ENCODE measurements around the gene SPEF2.

The SPEF2 gene

GRCh38 chr5:35860686-35861085 lies 243.0 kb downstream of the SPEF2 start:
- DNase-seq, result no peak

- DNase-seq, result no peak
Measured at GRCh38 chr5:35861718-35862117, 244.1 kb downstream of the SPEF2 start.

- DNase-seq, result no peak
Measured at GRCh38 chr5:35862126-35862525, 244.5 kb downstream of the SPEF2 start.

- DNase-seq, result peak; percentile 44
Measured at GRCh38 chr5:35863159-35863558, 245.5 kb downstream of the SPEF2 start.
